Activated CD4-positive, alpha-beta T cell treated with anti-CD3 and anti-CD28 coated beads, Interleukin-2, amount 50 U/mL, for 1 hour (primary cell): ENCODE results near the gene TMPO.
"Not testable (repeated sequence)": the region's sequence is repeated elsewhere in the genome, so short reads cannot be mapped to it uniquely, and the experiment has no call there.

Source experiments
- DNase-seq: peaks from one replicate; pipeline ENCODE4 v3.0.0-alpha.2; 2020

The TMPO gene

GRCh38 chr12:98513379-98514322, 1.7 kb upstream of the TMPO start:
- DNase-seq: no peak

GRCh38 chr12:98514982-98515286, 456 bp upstream of the TMPO start:
- DNase-seq: no peak

GRCh38 chr12:98516111-98516873, 902 bp downstream of the TMPO start:
- peak; percentile 75 for DNase-seq

- no peak for DNase-seq
Measured at GRCh38 chr12:98519257-98519907, 4.0 kb downstream of the TMPO start.

- no peak for DNase-seq
Measured at GRCh38 chr12:98530068-98530467, 14.7 kb downstream of the TMPO start.

GRCh38 chr12:98532687-98533304, 17.4 kb downstream of the TMPO start:
- no peak for DNase-seq

GRCh38 chr12:98533723-98534251, 18.4 kb downstream of the TMPO start:
- DNase-seq: no peak

GRCh38 chr12:98538031-98538430, 22.6 kb downstream of the TMPO start:
- no peak for DNase-seq

- DNase-seq: no peak
Measured at GRCh38 chr12:98543701-98544100, 28.3 kb downstream of the TMPO start.

- DNase-seq: no peak
Measured at GRCh38 chr12:98544751-98545150, 29.4 kb downstream of the TMPO start.

- no peak for DNase-seq
Measured at GRCh38 chr12:98549371-98550110, 34.2 kb downstream of the TMPO start.

GRCh38 chr12:98551787-98552186, 36.4 kb downstream of the TMPO start:
- DNase-seq: no peak

- DNase-seq: not testable (repeated sequence)
Measured at GRCh38 chr12:98558097-98558496, 42.7 kb downstream of the TMPO start.

GRCh38 chr12:98559666-98560065, 44.3 kb downstream of the TMPO start:
- no peak for DNase-seq

- DNase-seq: no peak
Measured at GRCh38 chr12:98561846-98562245, 46.5 kb downstream of the TMPO start.

GRCh38 chr12:98572010-98572409, 56.6 kb downstream of the TMPO start:
- no peak for DNase-seq

GRCh38 chr12:98574110-98574509, 58.7 kb downstream of the TMPO start:
- DNase-seq: no peak

GRCh38 chr12:98575013-98575412, 59.6 kb downstream of the TMPO start:
- no peak for DNase-seq

GRCh38 chr12:98576795-98577194, 61.4 kb downstream of the TMPO start:
- DNase-seq: not testable (repeated sequence)

- no peak for DNase-seq
Measured at GRCh38 chr12:98578392-98578791, 63.0 kb downstream of the TMPO start.

GRCh38 chr12:98578821-98579220, 63.4 kb downstream of the TMPO start:
- DNase-seq: no peak

GRCh38 chr12:98579347-98579746, 64.0 kb downstream of the TMPO start:
- no peak for DNase-seq
